ENCODE measurements around the gene TMEM14C.

The TMEM14C gene

DNA sequence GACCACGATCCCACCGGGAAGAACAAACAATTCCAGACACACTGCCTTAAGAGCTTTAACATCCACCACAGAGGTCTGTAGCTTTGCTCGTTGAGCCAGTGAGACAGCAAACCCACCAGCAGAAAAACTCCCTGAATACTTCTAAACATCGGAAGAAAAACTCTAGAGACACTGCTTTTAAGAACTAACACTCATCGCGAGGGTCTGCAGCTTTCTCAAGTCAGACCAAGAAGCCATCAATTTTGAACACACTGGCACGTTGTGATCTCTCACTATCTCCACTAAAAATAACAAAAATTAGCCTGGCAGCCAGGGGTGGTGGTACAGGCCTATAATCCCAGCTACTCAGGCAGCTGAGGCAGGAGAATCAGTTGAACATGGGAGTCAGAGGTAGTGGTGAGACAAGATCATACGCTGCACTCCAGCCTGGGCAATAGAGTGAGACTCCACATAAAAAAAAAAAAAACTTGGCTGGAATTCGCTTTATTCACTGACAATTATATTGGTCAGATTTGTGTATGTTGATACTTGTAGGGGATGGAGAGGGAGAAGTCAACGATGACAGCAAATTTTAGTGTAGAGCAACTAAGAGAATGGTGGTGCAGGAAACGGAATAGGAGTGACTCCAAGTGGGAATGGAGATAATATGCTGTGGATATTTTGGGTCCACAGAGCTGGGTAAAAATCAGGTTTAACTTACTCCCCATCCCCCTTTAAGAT is 860 bp upstream of the TMEM14C start:
- no peak for DNase-seq (ENCODE audit: low read depth)
- TF ChIP-seq, protein P1, sequence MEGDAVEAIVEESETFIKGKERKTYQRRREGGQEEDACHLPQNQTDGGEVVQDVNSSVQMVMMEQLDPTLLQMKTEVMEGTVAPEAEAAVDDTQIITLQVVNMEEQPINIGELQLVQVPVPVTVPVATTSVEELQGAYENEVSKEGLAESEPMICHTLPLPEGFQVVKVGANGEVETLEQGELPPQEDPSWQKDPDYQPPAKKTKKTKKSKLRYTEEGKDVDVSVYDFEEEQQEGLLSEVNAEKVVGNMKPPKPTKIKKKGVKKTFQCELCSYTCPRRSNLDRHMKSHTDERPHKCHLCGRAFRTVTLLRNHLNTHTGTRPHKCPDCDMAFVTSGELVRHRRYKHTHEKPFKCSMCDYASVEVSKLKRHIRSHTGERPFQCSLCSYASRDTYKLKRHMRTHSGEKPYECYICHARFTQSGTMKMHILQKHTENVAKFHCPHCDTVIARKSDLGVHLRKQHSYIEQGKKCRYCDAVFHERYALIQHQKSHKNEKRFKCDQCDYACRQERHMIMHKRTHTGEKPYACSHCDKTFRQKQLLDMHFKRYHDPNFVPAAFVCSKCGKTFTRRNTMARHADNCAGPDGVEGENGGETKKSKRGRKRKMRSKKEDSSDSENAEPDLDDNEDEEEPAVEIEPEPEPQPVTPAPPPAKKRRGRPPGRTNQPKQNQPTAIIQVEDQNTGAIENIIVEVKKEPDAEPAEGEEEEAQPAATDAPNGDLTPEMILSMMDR (IDR thresholded peaks at IDR 0.05; ENCODE audit: insufficient read depth, low read depth, low read length, missing control alignments): no peak
- peak overlapping the region; percentile 65 for H3K4me3 ChIP-seq (ENCODE audit: low read depth, low read length)

DNA sequence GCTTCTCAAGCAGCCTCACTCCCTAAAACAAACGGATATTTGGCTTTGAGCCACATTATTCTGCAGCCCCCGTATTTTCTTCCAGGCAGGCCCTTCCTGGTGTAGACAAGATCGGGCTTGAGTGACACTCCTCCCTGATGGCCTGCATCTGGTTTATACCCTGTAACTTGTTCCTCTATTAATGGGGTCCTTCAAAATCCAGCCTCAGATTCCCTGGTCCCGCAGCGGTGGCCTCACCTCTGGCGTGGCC is 375 bp upstream of the TMEM14C start:
- peak overlapping the region; percentile 65 for H3K4me3 ChIP-seq (ENCODE audit: low read depth, low read length)
- no peak for DNase-seq (ENCODE audit: low read depth)
- TF ChIP-seq, protein P1 (IDR thresholded peaks at IDR 0.05; ENCODE audit: insufficient read depth, low read depth, low read length, missing control alignments): no peak

DNA sequence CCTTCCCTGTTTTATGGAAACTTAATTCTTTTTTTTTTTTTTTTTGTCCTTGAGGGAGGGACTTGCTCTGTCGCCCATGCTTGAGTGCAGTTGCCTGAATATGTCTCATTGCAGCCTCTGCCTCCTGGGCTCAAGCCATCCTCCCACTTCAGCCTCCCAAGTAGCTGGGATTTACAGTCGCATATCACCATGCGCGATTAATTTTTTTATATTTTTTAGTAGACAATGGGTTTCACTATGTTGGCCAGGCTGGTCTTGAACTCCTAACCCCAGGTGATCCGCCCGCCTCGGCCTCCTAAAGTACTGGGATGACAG is 654 bp downstream of the TMEM14C start:
- peak; percentile 17 for DNase-seq (ENCODE audit: low read depth)

DNA sequence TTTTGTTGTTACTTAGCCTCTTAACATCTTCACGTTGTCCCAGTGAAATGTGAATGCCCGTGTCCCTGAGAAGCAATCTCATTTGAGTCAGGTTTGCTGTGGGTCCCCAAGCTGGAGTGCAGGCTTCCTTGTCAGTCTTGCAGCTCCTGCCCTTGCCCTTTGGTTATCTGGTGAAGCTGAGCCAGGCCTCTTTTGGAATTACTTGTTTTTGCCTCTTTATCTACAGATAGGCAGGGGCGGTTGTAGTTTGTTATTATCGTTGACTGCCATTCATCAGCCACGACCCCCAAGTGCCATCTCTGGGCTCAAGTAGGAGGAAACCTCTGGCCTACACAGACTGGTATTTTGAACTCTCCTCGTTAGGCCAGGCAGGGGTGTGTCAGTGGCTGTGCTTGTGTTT is 2.2 kb downstream of the TMEM14C start:
- H3K4me3 ChIP-seq (ENCODE audit: low read depth, low read length): no peak overlapping the region
- TF ChIP-seq, protein P1 (IDR thresholded peaks at IDR 0.05; ENCODE audit: insufficient read depth, low read depth, low read length, missing control alignments): no peak

More for the DNA sequence above, 654 bp downstream of the TMEM14C start:
- H3K4me3 ChIP-seq (ENCODE audit: low read depth, low read length): peak overlapping the region; percentile 65
- TF ChIP-seq, protein P1 (IDR thresholded peaks at IDR 0.05; ENCODE audit: insufficient read depth, low read depth, low read length, missing control alignments): no peak

DNA sequence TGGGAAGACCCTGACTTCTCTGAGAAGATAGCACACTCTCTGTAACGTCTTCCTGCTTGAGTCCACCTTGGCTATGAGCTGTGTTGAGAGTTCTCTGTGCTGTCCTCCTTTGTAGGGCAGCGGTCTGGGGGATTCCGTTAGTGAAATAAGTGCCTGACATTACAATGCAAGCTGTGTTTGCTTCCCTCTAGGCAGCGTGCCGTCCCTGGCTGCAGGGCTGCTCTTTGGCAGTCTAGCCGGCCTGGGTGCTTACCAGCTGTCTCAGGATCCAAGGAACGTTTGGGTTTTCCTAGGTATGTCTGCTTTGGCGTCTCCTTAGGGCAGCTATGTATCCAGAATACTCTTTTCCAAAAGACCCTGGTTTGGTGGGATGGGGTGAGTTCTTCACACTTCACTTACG is 2.8 kb downstream of the TMEM14C start:
- DNase-seq (ENCODE audit: low read depth): no peak
- TF ChIP-seq, protein P1 (IDR thresholded peaks at IDR 0.05; ENCODE audit: insufficient read depth, low read depth, low read length, missing control alignments): no peak
- no peak overlapping the region for H3K4me3 ChIP-seq (ENCODE audit: low read depth, low read length)

More for the DNA sequence above, 2.2 kb downstream of the TMEM14C start:
- DNase-seq (ENCODE audit: low read depth): no peak

DNA sequence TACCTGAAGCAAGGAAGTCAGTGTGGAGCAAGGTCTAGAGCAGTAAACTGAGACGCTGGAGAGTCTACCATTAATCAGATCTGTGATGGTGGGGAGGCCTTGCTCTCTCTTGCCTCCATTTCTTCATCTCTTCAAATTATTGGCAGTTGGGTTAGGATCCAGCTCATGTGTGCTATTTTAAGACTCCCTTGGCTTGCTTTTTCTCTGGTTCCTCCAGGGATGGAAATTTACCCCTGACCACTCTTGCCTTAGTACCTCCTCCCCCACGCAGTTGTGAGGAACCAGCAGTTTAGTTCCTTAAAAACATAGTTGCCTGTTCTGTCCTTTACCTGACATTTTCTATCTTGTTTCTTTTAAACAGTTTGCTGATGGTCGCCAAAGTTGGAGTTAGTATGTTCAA is 7.4 kb downstream of the TMEM14C start:
- DNase-seq (ENCODE audit: low read depth): no peak
- TF ChIP-seq, protein P1 (IDR thresholded peaks at IDR 0.05; ENCODE audit: insufficient read depth, low read depth, low read length, missing control alignments): no peak
- no peak overlapping the region for H3K4me3 ChIP-seq (ENCODE audit: low read depth, low read length)

DNA sequence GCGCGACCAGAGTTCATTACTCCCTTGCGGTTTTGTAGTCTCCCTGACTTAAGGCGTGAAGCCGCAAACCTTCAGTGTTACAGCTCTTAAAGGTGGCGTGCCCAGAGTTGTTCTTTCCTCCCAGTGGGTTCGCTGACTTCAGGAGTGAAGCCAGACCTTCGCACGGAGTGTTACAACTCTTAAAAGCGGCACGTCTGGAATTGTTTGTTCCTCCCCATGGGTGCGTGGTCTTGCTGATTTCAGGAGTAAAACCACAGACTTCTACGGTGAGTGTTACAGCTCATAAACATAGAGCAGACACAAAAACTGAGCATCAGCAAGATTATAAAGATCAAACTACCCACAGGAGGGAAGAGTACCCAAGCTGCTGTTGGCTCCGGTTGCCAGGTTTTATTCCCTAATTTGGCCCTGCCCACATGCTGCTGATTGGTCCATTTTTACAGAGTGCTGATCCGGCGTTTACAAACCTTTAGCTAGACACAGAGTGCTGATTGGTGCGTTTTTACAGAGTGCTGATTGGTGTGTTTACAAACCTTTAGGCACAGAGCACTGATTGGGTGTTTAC is 10.4 kb downstream of the TMEM14C start:
- TF ChIP-seq, protein P1 (IDR thresholded peaks at IDR 0.05; ENCODE audit: insufficient read depth, low read depth, low read length, missing control alignments): no peak
- no peak overlapping the region for H3K4me3 ChIP-seq (ENCODE audit: low read depth, low read length)
- no peak for DNase-seq (ENCODE audit: low read depth)

All from GM12865 (cell line).